ENCODE results near the gene CST3. TPM values are rescaled to one million over a fixed set of nuclear protein-coding genes. Genes with fewer than 3 reads are reported as not detected.

CST3 gene
- polyA plus RNA-seq, 3 donors, result 116 to 150 (median 139) TPM

Other genes starting within 250 kb of the CST3 start
- gene NAPB, start 216.5 kb downstream of the CST3 start, polyA plus RNA-seq (ENCODE audit: insufficient read length in 3 of 3), result 10 to 100 TPM; 14.4 to 18.6 (median 17.5) TPM
- gene CSTL1, start 198.3 kb downstream of the CST3 start, polyA plus RNA-seq (ENCODE audit: insufficient read length in 3 of 3), result under 1 TPM in 1 of 3 donors, not detected in 2; 0.27 TPM
- under 1 TPM in 1 of 3 donors, not detected in 2; 0.28 TPM for gene CST11, start 185.1 kb downstream of the CST3 start, polyA plus RNA-seq (ENCODE audit: insufficient read length in 3 of 3)
- gene CST8, start 146.8 kb downstream of the CST3 start, polyA plus RNA-seq (ENCODE audit: insufficient read length in 3 of 3), result not detected
- gene CST9L, start 69.5 kb downstream of the CST3 start, polyA plus RNA-seq (ENCODE audit: insufficient read length in 3 of 3), result not detected
- gene CST9, start 32.0 kb downstream of the CST3 start, polyA plus RNA-seq (ENCODE audit: insufficient read length in 3 of 3), result not detected
- gene CST4, start 51.1 kb upstream of the CST3 start, polyA plus RNA-seq (ENCODE audit: insufficient read length in 3 of 3), result not detected
- not detected for gene CST1, start 113.0 kb upstream of the CST3 start, polyA plus RNA-seq (ENCODE audit: insufficient read length in 3 of 3)
- gene CST2, start 188.8 kb upstream of the CST3 start, polyA plus RNA-seq (ENCODE audit: insufficient read length in 3 of 3), result not detected
- under 1 TPM in 2 of 3 donors, not detected in 1; 0.47 to 0.97 TPM for gene CST5, start 241.8 kb upstream of the CST3 start, polyA plus RNA-seq (ENCODE audit: insufficient read length in 3 of 3)